Measurements from ENCODE around the gene SKIC2. TPM values are rescaled to one million over a fixed set of nuclear protein-coding genes. Genes with fewer than 3 reads are reported as not detected.

The SKIC2 gene
- total RNA-seq, 1 experiment from 2014 or later: 81.8 TPM

DNA sequence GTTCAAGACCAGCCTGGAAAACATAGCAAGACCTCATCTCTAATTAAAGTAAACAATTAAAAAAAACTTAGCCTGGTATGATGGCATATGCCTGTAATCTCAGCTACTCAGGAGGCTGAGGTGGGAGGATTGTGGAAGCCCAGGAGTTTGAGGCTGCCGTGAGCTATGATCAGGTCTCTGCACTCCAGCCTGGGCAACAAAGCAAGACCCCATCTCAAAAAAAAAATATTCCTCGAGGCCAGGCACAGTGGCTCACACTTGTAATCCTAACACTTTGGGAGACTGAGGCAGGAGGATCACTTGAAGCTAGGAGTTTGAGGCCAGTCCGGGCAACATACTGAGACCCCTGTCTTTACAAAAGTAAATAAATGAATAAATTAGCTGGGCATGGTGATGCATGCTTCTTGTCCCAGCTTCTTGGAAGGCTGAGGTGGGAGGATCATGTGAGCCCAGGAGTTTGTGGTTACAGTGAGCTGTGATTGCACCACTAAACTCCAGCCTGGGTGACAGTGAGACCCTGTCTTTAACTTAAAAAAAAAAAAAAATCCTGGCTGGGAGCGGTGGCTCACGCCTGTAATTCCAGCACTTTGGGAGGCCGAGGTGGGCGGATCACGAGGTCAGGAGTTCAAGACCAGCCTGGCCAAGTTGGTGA is 40.8 kb upstream of the SKIC2 start (continued):
- TF ChIP-seq, protein P1, sequence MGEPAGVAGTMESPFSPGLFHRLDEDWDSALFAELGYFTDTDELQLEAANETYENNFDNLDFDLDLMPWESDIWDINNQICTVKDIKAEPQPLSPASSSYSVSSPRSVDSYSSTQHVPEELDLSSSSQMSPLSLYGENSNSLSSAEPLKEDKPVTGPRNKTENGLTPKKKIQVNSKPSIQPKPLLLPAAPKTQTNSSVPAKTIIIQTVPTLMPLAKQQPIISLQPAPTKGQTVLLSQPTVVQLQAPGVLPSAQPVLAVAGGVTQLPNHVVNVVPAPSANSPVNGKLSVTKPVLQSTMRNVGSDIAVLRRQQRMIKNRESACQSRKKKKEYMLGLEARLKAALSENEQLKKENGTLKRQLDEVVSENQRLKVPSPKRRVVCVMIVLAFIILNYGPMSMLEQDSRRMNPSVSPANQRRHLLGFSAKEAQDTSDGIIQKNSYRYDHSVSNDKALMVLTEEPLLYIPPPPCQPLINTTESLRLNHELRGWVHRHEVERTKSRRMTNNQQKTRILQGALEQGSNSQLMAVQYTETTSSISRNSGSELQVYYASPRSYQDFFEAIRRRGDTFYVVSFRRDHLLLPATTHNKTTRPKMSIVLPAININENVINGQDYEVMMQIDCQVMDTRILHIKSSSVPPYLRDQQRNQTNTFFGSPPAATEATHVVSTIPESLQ (CRISPR knock-in tag; IDR thresholded peaks at IDR 0.05): no peak
- no peak for TF ChIP-seq ELF4 (CRISPR knock-in tag; IDR thresholded peaks at IDR 0.05; ENCODE audit: low read depth)

DNA sequence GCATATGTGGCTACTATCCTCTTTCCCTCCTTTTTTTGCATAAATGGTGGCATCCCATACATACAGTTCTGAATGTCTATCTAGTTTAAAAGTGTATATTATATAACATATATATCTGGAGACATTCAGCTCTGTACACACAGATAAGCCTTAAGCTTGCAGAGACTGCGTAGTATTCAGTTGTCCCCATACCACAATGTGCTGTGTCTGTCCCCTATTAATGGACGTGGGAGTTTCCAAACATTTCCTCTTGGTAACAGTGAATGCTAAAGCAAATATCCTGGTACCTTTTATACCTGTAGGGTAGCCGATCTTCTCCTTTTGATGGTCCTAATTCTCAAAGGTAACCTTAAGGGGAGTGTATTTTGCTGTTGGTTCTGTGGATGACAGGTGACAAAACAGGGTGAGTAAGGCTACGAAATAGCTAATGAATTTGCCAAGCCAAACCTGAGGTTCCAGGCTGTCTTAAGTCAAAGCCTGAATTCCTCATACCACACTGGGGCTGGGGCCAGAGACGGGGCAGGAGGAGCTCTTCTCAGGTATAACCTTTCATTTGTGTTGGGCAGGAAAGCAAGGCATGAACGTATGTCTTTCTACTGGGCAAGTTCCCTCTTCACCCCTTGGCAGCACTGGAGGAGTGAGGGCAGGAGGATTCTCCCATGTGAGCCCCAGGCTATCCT is 39.2 kb upstream of the SKIC2 start:
- no peak for DNase-seq (ENCODE audit: low spot score)
- no peak for ATAC-seq
- Mint-ChIP-seq H3K4me3 (no peak overlapping the region), H3K9me3 (peaks cover 5% of the 10 kb centered on the region; the same call in 1 of the 2 replicates), H3K4me1 (no peaks in the 10 kb centered on the region), H3K36me3 (no peaks in the 10 kb centered on the region), H3K27me3 (ENCODE audit: low read depth) (no peaks in the 10 kb centered on the region; the same call in 1 of the 2 replicates), H3K27ac (no peak overlapping the region)
- POLR2A ChIA-PET: no interaction called here
- CTCF ChIA-PET: interaction anchor here (0.7 to 1.0 kb wide), 3 partner anchors 14 to 85 kb away, joined by 3 to 5 read pairs (median 3); no protein-coding TSS in a partner anchor
- TF ChIP-seq FOXJ3 (CRISPR knock-in tag; IDR thresholded peaks at IDR 0.05; ENCODE audit: borderline replicate concordance) (no peak), SP1 (CRISPR knock-in tag; conservative IDR thresholded peaks at IDR 0.05) (no peak), SOX15 (CRISPR knock-in tag; IDR thresholded peaks at IDR 0.05) (no peak), OVOL2 (CRISPR knock-in tag; IDR thresholded peaks at IDR 0.05; ENCODE audit: borderline replicate concordance) (no peak), IRF2 (CRISPR knock-in tag; IDR thresholded peaks at IDR 0.05; ENCODE audit: borderline replicate concordance, low read depth) (no peak), RORB (CRISPR knock-in tag; IDR thresholded peaks at IDR 0.05) (no peak), NR1H2 (CRISPR knock-in tag; IDR thresholded peaks at IDR 0.05) (no peak), ZNF317 (CRISPR knock-in tag; IDR thresholded peaks at IDR 0.05; ENCODE audit: borderline replicate concordance, low read depth) (no peak), GABPB1 (CRISPR knock-in tag; IDR thresholded peaks at IDR 0.05) (no peak), ZNF263 (CRISPR knock-in tag; IDR thresholded peaks at IDR 0.05; ENCODE audit: low read depth) (no peak), MYBL2 (CRISPR knock-in tag; IDR thresholded peaks at IDR 0.05) (no peak), CREM (CRISPR knock-in tag; IDR thresholded peaks at IDR 0.05) (no peak)
- TF ChIP-seq, protein P2, sequence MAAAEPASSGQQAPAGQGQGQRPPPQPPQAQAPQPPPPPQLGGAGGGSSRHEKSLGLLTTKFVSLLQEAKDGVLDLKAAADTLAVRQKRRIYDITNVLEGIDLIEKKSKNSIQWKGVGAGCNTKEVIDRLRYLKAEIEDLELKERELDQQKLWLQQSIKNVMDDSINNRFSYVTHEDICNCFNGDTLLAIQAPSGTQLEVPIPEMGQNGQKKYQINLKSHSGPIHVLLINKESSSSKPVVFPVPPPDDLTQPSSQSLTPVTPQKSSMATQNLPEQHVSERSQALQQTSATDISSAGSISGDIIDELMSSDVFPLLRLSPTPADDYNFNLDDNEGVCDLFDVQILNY (CRISPR knock-in tag; IDR thresholded peaks at IDR 0.05): no peak
- TF ChIP-seq, protein P3, sequence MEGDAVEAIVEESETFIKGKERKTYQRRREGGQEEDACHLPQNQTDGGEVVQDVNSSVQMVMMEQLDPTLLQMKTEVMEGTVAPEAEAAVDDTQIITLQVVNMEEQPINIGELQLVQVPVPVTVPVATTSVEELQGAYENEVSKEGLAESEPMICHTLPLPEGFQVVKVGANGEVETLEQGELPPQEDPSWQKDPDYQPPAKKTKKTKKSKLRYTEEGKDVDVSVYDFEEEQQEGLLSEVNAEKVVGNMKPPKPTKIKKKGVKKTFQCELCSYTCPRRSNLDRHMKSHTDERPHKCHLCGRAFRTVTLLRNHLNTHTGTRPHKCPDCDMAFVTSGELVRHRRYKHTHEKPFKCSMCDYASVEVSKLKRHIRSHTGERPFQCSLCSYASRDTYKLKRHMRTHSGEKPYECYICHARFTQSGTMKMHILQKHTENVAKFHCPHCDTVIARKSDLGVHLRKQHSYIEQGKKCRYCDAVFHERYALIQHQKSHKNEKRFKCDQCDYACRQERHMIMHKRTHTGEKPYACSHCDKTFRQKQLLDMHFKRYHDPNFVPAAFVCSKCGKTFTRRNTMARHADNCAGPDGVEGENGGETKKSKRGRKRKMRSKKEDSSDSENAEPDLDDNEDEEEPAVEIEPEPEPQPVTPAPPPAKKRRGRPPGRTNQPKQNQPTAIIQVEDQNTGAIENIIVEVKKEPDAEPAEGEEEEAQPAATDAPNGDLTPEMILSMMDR (IDR thresholded peaks at IDR 0.05): no peak
- TF ChIP-seq, protein P4, sequence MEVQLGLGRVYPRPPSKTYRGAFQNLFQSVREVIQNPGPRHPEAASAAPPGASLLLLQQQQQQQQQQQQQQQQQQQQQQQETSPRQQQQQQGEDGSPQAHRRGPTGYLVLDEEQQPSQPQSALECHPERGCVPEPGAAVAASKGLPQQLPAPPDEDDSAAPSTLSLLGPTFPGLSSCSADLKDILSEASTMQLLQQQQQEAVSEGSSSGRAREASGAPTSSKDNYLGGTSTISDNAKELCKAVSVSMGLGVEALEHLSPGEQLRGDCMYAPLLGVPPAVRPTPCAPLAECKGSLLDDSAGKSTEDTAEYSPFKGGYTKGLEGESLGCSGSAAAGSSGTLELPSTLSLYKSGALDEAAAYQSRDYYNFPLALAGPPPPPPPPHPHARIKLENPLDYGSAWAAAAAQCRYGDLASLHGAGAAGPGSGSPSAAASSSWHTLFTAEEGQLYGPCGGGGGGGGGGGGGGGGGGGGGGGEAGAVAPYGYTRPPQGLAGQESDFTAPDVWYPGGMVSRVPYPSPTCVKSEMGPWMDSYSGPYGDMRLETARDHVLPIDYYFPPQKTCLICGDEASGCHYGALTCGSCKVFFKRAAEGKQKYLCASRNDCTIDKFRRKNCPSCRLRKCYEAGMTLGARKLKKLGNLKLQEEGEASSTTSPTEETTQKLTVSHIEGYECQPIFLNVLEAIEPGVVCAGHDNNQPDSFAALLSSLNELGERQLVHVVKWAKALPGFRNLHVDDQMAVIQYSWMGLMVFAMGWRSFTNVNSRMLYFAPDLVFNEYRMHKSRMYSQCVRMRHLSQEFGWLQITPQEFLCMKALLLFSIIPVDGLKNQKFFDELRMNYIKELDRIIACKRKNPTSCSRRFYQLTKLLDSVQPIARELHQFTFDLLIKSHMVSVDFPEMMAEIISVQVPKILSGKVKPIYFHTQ (CRISPR knock-in tag; IDR thresholded peaks at IDR 0.05): no peak
- TF ChIP-seq, protein P5, sequence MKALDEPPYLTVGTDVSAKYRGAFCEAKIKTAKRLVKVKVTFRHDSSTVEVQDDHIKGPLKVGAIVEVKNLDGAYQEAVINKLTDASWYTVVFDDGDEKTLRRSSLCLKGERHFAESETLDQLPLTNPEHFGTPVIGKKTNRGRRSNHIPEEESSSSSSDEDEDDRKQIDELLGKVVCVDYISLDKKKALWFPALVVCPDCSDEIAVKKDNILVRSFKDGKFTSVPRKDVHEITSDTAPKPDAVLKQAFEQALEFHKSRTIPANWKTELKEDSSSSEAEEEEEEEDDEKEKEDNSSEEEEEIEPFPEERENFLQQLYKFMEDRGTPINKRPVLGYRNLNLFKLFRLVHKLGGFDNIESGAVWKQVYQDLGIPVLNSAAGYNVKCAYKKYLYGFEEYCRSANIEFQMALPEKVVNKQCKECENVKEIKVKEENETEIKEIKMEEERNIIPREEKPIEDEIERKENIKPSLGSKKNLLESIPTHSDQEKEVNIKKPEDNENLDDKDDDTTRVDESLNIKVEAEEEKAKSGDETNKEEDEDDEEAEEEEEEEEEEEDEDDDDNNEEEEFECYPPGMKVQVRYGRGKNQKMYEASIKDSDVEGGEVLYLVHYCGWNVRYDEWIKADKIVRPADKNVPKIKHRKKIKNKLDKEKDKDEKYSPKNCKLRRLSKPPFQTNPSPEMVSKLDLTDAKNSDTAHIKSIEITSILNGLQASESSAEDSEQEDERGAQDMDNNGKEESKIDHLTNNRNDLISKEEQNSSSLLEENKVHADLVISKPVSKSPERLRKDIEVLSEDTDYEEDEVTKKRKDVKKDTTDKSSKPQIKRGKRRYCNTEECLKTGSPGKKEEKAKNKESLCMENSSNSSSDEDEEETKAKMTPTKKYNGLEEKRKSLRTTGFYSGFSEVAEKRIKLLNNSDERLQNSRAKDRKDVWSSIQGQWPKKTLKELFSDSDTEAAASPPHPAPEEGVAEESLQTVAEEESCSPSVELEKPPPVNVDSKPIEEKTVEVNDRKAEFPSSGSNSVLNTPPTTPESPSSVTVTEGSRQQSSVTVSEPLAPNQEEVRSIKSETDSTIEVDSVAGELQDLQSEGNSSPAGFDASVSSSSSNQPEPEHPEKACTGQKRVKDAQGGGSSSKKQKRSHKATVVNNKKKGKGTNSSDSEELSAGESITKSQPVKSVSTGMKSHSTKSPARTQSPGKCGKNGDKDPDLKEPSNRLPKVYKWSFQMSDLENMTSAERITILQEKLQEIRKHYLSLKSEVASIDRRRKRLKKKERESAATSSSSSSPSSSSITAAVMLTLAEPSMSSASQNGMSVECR (CRISPR knock-in tag; IDR thresholded peaks at IDR 0.05; ENCODE audit: borderline replicate concordance): no peak
- TF ChIP-seq, protein P1 (CRISPR knock-in tag; IDR thresholded peaks at IDR 0.05): no peak
- TF ChIP-seq, protein P6, sequence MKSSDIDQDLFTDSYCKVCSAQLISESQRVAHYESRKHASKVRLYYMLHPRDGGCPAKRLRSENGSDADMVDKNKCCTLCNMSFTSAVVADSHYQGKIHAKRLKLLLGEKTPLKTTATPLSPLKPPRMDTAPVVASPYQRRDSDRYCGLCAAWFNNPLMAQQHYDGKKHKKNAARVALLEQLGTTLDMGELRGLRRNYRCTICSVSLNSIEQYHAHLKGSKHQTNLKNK (CRISPR knock-in tag; IDR thresholded peaks at IDR 0.05): no peak
